Esophagus muscularis mucosa (tissue), 4 donors: ENCODE measurements around the gene ABCC4. TPM values are rescaled to one million over a fixed set of nuclear protein-coding genes. Genes with fewer than 3 reads are reported as not detected.

Experiments
- DNase-seq: peaks from one replicate; pipeline ENCODE4 v3.0.0-alpha.2; 2017; ENCODE audit errors: extremely low spot score
- H3K27ac ChIP-seq, 4 donors: fragments of 200-600 bp; sonication (generic); replicated peaks in 1 of 4; 1 replicate in 3 of 4; 2 replicates in 1 of 4; pipeline ENCODE4 v1.5.1; 2016 to 2019; ENCODE audit warnings: mild to moderate bottlenecking in 1 of 4
- H3K27me3 ChIP-seq, 4 donors: fragments of 200-600 bp; sonication (generic); one replicate each; pipeline versions ENCODE4 v1.5.1 to v1.6.0; 2016 to 2019
- H3K36me3 ChIP-seq, 4 donors: fragments of 200-600 bp; sonication (generic); one replicate each; pipeline ENCODE4 v1.5.1; 2016 to 2019
- H3K4me1 ChIP-seq, 4 donors: fragments of 200-600 bp; sonication (generic); one replicate each; pipeline ENCODE4 v1.5.1; 2016 to 2019
- H3K4me3 ChIP-seq, 4 donors: fragments of 200-600 bp; sonication (generic); 1 replicate in 2 of 4; 2 replicates in 2 of 4; pipeline ENCODE4 v1.5.1; 2016 to 2019; ENCODE audit warnings: mild to moderate bottlenecking in 4 of 4, moderate library complexity in 1 of 4
- H3K9me3 ChIP-seq, 4 donors: fragments of 200-600 bp; sonication (generic); 1 replicate in 3 of 4; 2 replicates in 1 of 4; pipeline ENCODE4 v1.5.1; 2016 to 2019
- CTCF ChIP-seq, 3 experiments: fragments of 200-600 bp in 2 of 3; fragments of 450-650 bp in 1 of 3; sonication (generic) in 2 of 3; IDR thresholded peaks; one replicate each; pipeline ENCODE4 v1.5.1; 2017 to 2019; ENCODE audit warnings: antibody characterized with exemption in 3 of 3, mild to moderate bottlenecking in 2 of 3, moderate library complexity in 1 of 3
- EP300 ChIP-seq: sonication (generic); formaldehyde crosslinking; IDR thresholded peaks from one replicate; pipeline ENCODE4 v1.6.1; 2017; ENCODE audit warnings: antibody characterized with exemption
- POLR2A ChIP-seq: fragments of 450-650 bp; IDR thresholded peaks from one replicate; pipeline ENCODE4 v1.6.1; 2017; ENCODE audit warnings: antibody characterized with exemption, moderate library complexity, mild to moderate bottlenecking, low read depth
- POLR2AphosphoS5 ChIP-seq, 2 donors: sonication (generic); formaldehyde crosslinking; IDR thresholded peaks; one replicate each; pipeline ENCODE4 v1.6.1; 2017; ENCODE audit warnings: antibody characterized with exemption in 2 of 2
- WGBS: methylation state at CpG from one replicate; pipeline ENCODE4 v1.1.5; 2018; 5-methylcytosine and 5-hydroxymethylcytosine counted together
- intact Hi-C: fragments of 100-400 bp; cut with DNase I; formaldehyde crosslinking; loops from one replicate; pipeline ENCODE4 v1.15.1; 2023
- total RNA-seq, 4 donors: library from RNA; depleted of rRNA; stranded (reverse); fragments of >200 nt; gene quantifications; one replicate each; pipeline versions ENCODE4 v1.1.0 to v1.2.1, GENCODE V29; 2016

The ABCC4 gene
- 1 to 10 TPM; 5.0 to 6.3 (median 6.0) TPM for total RNA-seq

GRCh38 chr13:95301183-95301967 is at the start of gene ABCC4:
ABCC4 (minus strand) TSS chr13:95301451; CDS start chr13:95301314, 137 bp downstream.
- H3K27me3 ChIP-seq = no peaks in the 10 kb centered on the region
- 3% methylated on average over 7 of the region's 98 CpGs for WGBS
- H3K4me3 ChIP-seq = peak within 1 kb of the TSS; percentile 71 to 86 (median 76)
- TF ChIP-seq POLR2A (no peak), POLR2AphosphoS5 (IDR thresholded peaks at IDR 0.05) (no peak), EP300 (no peak), CTCF (IDR thresholded peaks at IDR 0.05) (peak in 1 of 3 experiments; percentile 5)
- no peak for DNase-seq
- H3K4me1 ChIP-seq = peaks cover 7 to 25% (median 21%) of the 10 kb centered on the region in 4 donors
- no peaks in the 10 kb centered on the region for H3K36me3 ChIP-seq
- intact Hi-C loops = no loop called here
- no peaks in the 10 kb centered on the region for H3K9me3 ChIP-seq
- peak within 1 kb of the TSS; percentile 54 to 82 (median 76) for H3K27ac ChIP-seq

- Histone ChIP-seq H3K27ac (no peak overlapping the region), H3K4me1 (no peaks in the 10 kb centered on the region), H3K36me3 (no peaks in the 10 kb centered on the region), H3K27me3 (no peaks in the 10 kb centered on the region), H3K9me3 (no peaks in the 10 kb centered on the region), H3K4me3 (no peak overlapping the region)
- WGBS = 54% methylated on average over 4 of the region's 4 CpGs
- DNase-seq = no peak
- intact Hi-C loops = no loop called here
- TF ChIP-seq EP300 = no peak
- TF ChIP-seq CTCF (IDR thresholded peaks at IDR 0.05) = no peak
- no peak for TF ChIP-seq POLR2A
Observed at GRCh38 chr13:95349267-95349666, 48.0 kb upstream of the ABCC4 start.

- no peaks in the 10 kb centered on the region for H3K36me3 ChIP-seq
- intact Hi-C loops = no loop called here
- no peaks in the 10 kb centered on the region for H3K27me3 ChIP-seq
- no peaks in the 10 kb centered on the region for H3K9me3 ChIP-seq
- no peak overlapping the region for H3K4me3 ChIP-seq
- TF ChIP-seq POLR2AphosphoS5 (IDR thresholded peaks at IDR 0.05) (no peak), POLR2A (no peak), CTCF (IDR thresholded peaks at IDR 0.05) (no peak), EP300 (no peak)
- H3K27ac ChIP-seq = no peak overlapping the region
- DNase-seq = no peak
- H3K4me1 ChIP-seq = no peaks in the 10 kb centered on the region
- WGBS = 53% methylated on average over 3 of the region's 3 CpGs
Observed at GRCh38 chr13:95343944-95344343, 42.7 kb upstream of the ABCC4 start.

- intact Hi-C loops = no loop called here
- H3K27ac ChIP-seq = no peak overlapping the region
- no peaks in the 10 kb centered on the region for H3K36me3 ChIP-seq
- H3K4me1 ChIP-seq = no peaks in the 10 kb centered on the region
- no peaks in the 10 kb centered on the region for H3K9me3 ChIP-seq
- no peaks in the 10 kb centered on the region for H3K27me3 ChIP-seq
- WGBS = 91% methylated on average over 5 of the region's 5 CpGs
- no peak for DNase-seq
- H3K4me3 ChIP-seq = no peak overlapping the region
- TF ChIP-seq POLR2AphosphoS5 (IDR thresholded peaks at IDR 0.05) (no peak), EP300 (no peak), CTCF (IDR thresholded peaks at IDR 0.05) (no peak), POLR2A (no peak)
Observed at GRCh38 chr13:95341441-95341840, 40.2 kb upstream of the ABCC4 start.
